ENCODE measurements around the gene RGL3. TPM values are rescaled to one million over a fixed set of nuclear protein-coding genes. Genes with fewer than 3 reads are reported as not detected.

RGL3 gene
- total and polyA plus RNA-seq, 10 of the 15 experiments (the other 5 are each of a cell fraction or from before 2014, with no cell fraction given): not detected

DNA sequence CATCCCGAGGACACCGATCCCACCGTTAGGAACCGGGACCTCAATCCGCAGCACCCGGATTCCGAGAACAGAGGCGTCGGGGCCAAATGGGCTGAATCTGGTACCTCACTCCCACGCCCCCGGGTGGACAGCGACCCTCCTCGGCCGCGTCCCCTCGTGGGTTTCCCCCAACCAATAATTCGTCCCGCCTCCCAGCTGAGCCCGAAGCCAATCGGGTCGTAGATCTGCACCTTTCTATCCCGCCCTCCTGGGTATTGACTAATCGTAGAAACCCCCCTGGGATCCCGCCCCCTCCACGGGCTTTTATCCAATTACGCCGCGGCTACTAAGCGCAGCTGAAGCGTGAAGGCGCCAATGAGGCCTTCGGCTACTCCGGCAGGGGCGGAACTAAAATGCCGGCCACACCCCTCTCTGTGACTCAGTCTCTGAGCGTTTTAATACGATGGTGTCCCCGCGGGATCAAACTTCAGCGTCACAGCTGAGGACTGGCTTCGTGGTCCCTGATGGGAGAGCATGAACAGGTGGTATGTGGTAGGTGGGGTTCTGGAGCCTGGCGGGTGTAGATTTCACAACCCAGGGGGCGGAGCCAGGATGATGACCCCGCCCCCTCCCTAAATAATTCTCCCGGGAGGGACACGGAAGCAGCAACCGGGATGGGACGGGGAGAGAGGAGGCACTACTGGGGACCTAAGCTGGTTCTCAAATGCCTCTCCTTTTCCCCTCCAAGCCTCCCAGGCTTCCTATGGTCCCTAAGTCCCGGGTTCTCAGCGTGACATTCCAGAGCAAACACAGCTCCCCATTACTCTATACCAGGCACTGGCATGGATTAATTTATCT lies 72.8 kb downstream of the RGL3 start, which contains the start of the genes CCDC159 and TMEM205 (continued):
- TF ChIP-seq BCLAF1 (IDR thresholded peaks at IDR 0.05): no peak
- TF ChIP-seq FOS (IDR thresholded peaks at IDR 0.05; ENCODE audit: borderline replicate concordance, extremely low read depth, insufficient read length): peak; percentile 53
- TF ChIP-seq, protein P1, sequence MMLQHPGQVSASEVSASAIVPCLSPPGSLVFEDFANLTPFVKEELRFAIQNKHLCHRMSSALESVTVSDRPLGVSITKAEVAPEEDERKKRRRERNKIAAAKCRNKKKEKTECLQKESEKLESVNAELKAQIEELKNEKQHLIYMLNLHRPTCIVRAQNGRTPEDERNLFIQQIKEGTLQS (IDR thresholded peaks at IDR 0.05; ENCODE audit: borderline replicate concordance, extremely low read depth, low read depth, low read length): no peak
- peak; percentile 15 for TF ChIP-seq E2F8 (IDR thresholded peaks at IDR 0.05; ENCODE audit: low read depth, partially characterized antibody)
- TF ChIP-seq RB1 (IDR thresholded peaks at IDR 0.05; ENCODE audit: borderline replicate concordance): no peak
- TF ChIP-seq IRF3 (IDR thresholded peaks at IDR 0.05): peak; percentile 87; the same call in 1 of the 2 replicates
- TF ChIP-seq POLR2AphosphoS2 (IDR thresholded peaks at IDR 0.05; ENCODE audit: low read depth, low read length): no peak
- no peak for TF ChIP-seq STAT1 (conservative IDR thresholded peaks at IDR 0.05)
- no peak for TF ChIP-seq NFXL1 (IDR thresholded peaks at IDR 0.05; ENCODE audit: borderline replicate concordance)
- no peak for TF ChIP-seq SMAD5 (IDR thresholded peaks at IDR 0.05; ENCODE audit: low read depth)
- TF ChIP-seq BMI1 (IDR thresholded peaks at IDR 0.05; ENCODE audit: borderline replicate concordance): no peak
- no peak for TF ChIP-seq SMC3 (IDR thresholded peaks at IDR 0.05; ENCODE audit: borderline replicate concordance, low read length)
- no peak; the same call in 1 of the 2 replicates for TF ChIP-seq CBFB (IDR thresholded peaks at IDR 0.05; ENCODE audit: low read depth)
- TF ChIP-seq GATAD2B (conservative IDR thresholded peaks at IDR 0.05; ENCODE audit: low read depth): peak; percentile 70
- no peak for TF ChIP-seq IRF5 (IDR thresholded peaks at IDR 0.05; ENCODE audit: borderline replicate concordance)
- TF ChIP-seq IKZF2 (IDR thresholded peaks at IDR 0.05): peak in 1 of 2 experiments; percentile 34; a peak in 1 of 4 replicates
- TF ChIP-seq, protein P2, sequence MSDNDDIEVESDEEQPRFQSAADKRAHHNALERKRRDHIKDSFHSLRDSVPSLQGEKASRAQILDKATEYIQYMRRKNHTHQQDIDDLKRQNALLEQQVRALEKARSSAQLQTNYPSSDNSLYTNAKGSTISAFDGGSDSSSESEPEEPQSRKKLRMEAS (IDR thresholded peaks at IDR 0.05; ENCODE audit: low read depth, low read length): no peak
- no peak for TF ChIP-seq CBX5 (IDR thresholded peaks at IDR 0.05; ENCODE audit: low read depth)
- TF ChIP-seq SRF (IDR thresholded peaks at IDR 0.05; ENCODE audit: low read depth in 2 of 2, low read length in 2 of 2): no peak
- no peak for TF ChIP-seq MYC (IDR thresholded peaks at IDR 0.05; ENCODE audit: insufficient read depth, insufficient read length, insufficient replicate concordance, low read length, severe bottlenecking)

All from GM12878 (cell line).